WERI-Rb-1 (cell line): ENCODE measurements around the gene NCKAP1.

ENCODE experiments used
- DNase-seq: peaks from one replicate; pipeline ENCODE4 v3.0.0-alpha.2; 2020
- H3K27ac ChIP-seq: fragments of 250-450 bp; sonication (Bioruptor Pico); 2 replicates; pipeline ENCODE4 v1.5.1; 2020; ENCODE audit warnings: mild to moderate bottlenecking, moderate library complexity
- H3K27me3 ChIP-seq: fragments of 250-450 bp; sonication (Bioruptor Pico); 2 replicates; pipeline ENCODE4 v1.5.1; 2021; ENCODE audit warnings: mild to moderate bottlenecking, low read depth, moderate library complexity; ENCODE audit not compliant: insufficient read depth, severe bottlenecking
- H3K36me3 ChIP-seq: fragments of 250-450 bp; sonication (Bioruptor Pico); 2 replicates; pipeline ENCODE4 v1.5.1; 2020; ENCODE audit warnings: mild to moderate bottlenecking, moderate library complexity
- H3K4me3 ChIP-seq: 2 replicates; pipeline ENCODE4 v1.5.1; 2011; ENCODE audit warnings: low read depth, mild to moderate bottlenecking, control low read depth, low read length
- H3K9me3 ChIP-seq: fragments of 250-450 bp; sonication (Bioruptor Pico); 2 replicates; pipeline ENCODE4 v1.5.1; 2021; ENCODE audit warnings: mild to moderate bottlenecking, moderate library complexity; ENCODE audit not compliant: severe bottlenecking
- TF ChIP-seq, protein P1 (sequence below): IDR thresholded peaks from 2 replicates; pipeline ENCODE4 v1.5.1; 2011; ENCODE audit warnings: low read depth, mild to moderate bottlenecking, control low read depth, inconsistent platforms, low read length

NCKAP1 gene

DNA sequence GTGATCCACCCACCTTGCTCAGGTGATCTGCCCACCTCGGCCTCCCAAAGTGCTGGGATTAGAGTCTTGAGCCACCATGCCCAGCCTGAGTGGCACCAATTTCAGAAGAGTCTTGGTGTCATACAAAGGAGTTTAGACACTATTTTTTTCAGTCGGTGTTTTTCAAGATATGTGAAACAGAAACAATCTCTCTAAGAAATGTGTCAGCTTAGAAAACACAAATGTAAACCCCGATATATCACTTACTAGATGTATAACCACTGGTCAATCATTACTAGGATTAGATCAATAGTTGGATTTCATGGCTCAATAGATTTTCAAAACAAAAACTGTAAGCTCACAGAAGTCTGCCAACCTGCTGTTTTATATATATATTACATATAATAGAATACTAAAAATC is 104.6 kb downstream of the NCKAP1 start:
- TF ChIP-seq, protein P1, sequence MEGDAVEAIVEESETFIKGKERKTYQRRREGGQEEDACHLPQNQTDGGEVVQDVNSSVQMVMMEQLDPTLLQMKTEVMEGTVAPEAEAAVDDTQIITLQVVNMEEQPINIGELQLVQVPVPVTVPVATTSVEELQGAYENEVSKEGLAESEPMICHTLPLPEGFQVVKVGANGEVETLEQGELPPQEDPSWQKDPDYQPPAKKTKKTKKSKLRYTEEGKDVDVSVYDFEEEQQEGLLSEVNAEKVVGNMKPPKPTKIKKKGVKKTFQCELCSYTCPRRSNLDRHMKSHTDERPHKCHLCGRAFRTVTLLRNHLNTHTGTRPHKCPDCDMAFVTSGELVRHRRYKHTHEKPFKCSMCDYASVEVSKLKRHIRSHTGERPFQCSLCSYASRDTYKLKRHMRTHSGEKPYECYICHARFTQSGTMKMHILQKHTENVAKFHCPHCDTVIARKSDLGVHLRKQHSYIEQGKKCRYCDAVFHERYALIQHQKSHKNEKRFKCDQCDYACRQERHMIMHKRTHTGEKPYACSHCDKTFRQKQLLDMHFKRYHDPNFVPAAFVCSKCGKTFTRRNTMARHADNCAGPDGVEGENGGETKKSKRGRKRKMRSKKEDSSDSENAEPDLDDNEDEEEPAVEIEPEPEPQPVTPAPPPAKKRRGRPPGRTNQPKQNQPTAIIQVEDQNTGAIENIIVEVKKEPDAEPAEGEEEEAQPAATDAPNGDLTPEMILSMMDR = no peak
- H3K27me3 ChIP-seq = no peaks in the 10 kb centered on the region
- H3K9me3 ChIP-seq = no peaks in the 10 kb centered on the region
- no peak overlapping the region for H3K27ac ChIP-seq
- H3K4me3 ChIP-seq = no peak overlapping the region
- peaks cover 31% of the 10 kb centered on the region for H3K36me3 ChIP-seq
- no peak for DNase-seq

DNA sequence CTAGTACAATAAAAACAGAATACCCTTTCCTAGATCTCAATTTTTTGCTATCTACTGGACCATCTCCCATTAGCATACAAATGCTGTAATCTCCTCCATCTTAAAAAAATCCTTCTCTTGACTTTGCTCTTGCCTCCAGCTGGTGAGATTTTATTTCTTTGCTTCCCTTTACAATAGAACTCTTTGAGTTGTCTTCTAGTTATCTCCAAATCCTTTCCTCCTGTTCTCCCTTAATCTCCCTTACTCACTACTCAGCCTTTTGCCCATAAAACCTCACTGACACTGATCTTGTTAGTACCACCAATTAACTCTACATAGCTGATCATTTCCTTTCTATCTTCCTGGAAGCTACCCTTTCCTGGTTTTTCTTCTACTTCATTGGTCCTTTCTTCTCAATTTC is 108.3 kb downstream of the NCKAP1 start:
- no peaks in the 10 kb centered on the region for H3K9me3 ChIP-seq
- no peak overlapping the region for H3K27ac ChIP-seq
- no peak overlapping the region for H3K4me3 ChIP-seq
- no peaks in the 10 kb centered on the region for H3K27me3 ChIP-seq
- no peak for DNase-seq
- TF ChIP-seq, protein P1 = no peak
- H3K36me3 ChIP-seq = peaks cover 35% of the 10 kb centered on the region

DNA sequence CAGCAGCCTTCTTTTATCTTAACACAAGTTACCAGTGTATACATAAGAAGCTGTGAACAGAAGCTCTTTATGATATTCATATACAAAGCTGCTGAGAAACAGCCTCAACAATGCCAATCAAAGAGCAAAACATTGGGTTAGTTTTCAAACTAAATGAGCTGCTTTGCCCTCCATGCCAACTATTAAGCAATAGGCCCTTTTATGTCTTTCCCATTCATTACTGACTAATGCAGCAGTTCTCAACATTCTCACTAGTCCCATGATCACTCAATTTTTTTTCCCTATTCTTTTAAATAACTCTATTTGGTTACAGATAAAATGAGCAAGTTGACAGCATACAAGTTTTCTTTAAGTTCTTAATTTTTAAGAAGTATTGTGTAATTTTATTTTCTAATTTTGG is 114.0 kb downstream of the NCKAP1 start:
- Histone ChIP-seq H3K27ac (no peak overlapping the region), H3K36me3 (peaks cover 33% of the 10 kb centered on the region), H3K9me3 (no peaks in the 10 kb centered on the region), H3K27me3 (no peaks in the 10 kb centered on the region), H3K4me3 (no peak overlapping the region)
- DNase-seq = no peak
- TF ChIP-seq, protein P1 = no peak

DNA sequence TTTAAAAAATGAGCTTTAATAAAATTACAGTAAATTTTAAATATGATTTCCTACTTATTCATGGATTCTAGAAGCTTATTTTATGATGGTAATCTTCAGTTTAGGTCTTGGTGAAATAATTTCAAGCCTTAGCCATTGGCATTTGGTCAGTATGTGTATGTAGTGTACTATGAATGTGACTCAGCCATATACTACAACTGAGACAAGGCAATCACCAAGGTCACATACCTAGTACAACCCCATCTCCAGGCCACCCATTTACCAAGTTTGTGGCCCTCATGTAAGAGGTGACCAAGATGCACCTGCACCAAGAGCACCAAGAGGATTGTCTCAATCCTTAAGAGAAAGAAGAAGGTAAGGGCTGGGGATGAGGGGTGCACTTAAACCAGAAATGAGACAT is 117.0 kb downstream of the NCKAP1 start:
- no peak overlapping the region for H3K4me3 ChIP-seq
- no peaks in the 10 kb centered on the region for H3K27me3 ChIP-seq
- no peaks in the 10 kb centered on the region for H3K9me3 ChIP-seq
- no peak for DNase-seq
- no peak overlapping the region for H3K27ac ChIP-seq
- H3K36me3 ChIP-seq = peaks cover 16% of the 10 kb centered on the region
- TF ChIP-seq, protein P1 = no peak

DNA sequence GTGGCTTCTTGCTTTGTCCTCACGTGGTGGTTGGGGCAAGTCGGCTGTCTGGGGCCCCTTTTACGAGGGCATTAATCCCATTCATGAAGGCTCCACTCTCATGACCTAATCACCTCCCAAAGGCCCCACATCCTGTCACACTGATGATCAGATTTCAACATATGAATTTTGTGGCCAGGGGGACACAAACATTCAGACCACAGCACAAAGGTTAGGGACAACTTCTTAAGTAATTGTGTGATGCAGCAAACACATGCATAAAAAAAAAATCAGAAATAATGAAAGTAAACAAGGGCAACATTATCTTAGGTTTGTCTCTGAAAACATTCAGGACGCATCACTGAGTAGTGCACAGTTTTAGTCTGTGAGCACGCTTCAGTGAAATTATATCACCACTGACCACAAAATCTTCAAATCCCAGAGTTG is 117.6 kb downstream of the NCKAP1 start:
- Histone ChIP-seq H3K27ac (no peak overlapping the region), H3K4me3 (no peak overlapping the region), H3K36me3 (peaks cover 14% of the 10 kb centered on the region), H3K27me3 (no peaks in the 10 kb centered on the region), H3K9me3 (no peaks in the 10 kb centered on the region)
- TF ChIP-seq, protein P1 = no peak
- no peak for DNase-seq

DNA sequence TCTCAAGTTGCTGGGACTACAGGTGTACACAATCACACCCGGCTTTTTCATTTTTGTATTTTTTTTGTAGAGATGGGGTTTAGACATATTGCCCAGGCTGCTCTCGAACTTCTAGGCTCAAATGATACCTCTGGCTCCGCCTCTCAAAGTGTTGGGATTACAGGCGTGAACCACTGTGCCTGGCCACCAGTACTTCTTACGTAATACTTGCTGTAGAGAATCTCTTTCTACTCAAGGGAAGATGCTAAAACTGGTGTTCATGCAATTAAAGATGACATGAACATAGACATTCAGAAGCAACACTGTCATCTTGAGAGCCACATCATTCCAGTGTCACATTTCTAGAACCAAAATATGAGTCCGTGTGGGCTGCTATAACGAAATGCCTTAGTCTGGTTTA is 118.2 kb downstream of the NCKAP1 start:
- Histone ChIP-seq H3K27ac (no peak overlapping the region), H3K9me3 (no peaks in the 10 kb centered on the region), H3K27me3 (no peaks in the 10 kb centered on the region), H3K36me3 (peaks cover 14% of the 10 kb centered on the region), H3K4me3 (no peak overlapping the region)
- DNase-seq = no peak
- TF ChIP-seq, protein P1 = no peak
